HCT116 (cell line): ENCODE data around the gene EPS8. TPM values are rescaled to one million over a fixed set of nuclear protein-coding genes. Genes with fewer than 3 reads are reported as not detected.

Experiments used
- ATAC-seq: fragments of 200-7000 bp; cut with Tn5 transposase; 2 replicates; pipeline ENCODE4 v1.9.1; 2020; ENCODE audit warnings: mild to moderate bottlenecking, moderate library complexity
- BruUV-seq: library from RNA; stranded (reverse); fragments of 400-500 nt; replicated peaks from 2 replicates; lab custom pipeline; 2021; lab: Mats Ljungman, UMichigan
- CTCF ChIA-PET: fragments of 300-600 bp; sonication (Branson Sonifier 250); formaldehyde crosslinking; loops from one replicate; lab custom pipeline; 2021; ENCODE audit warnings: antibody characterized with exemption; lab: Charles Lee
- POLR2A ChIA-PET: fragments of 300-600, 350-600 bp; sonication (Branson Sonifier 250); formaldehyde crosslinking; loops from one replicate; lab custom pipeline; 2021; ENCODE audit warnings: antibody characterized with exemption; lab: Charles Lee
- RAD21 ChIA-PET, 2 experiments: fragments of 300-600 bp; sonication (Branson Sonifier 250); formaldehyde crosslinking; loops; one replicate each; lab custom pipeline; 2023; ENCODE audit warnings: low total read pairs in 2 of 2; ENCODE audit not compliant: uncharacterized antibody in 2 of 2, unreplicated experiment in 2 of 2, low non-redundant PET in 1 of 2; lab: Charles Lee
- DNase-seq: peaks from one replicate; pipeline ENCODE4 v3.0.0-alpha.2; 2010; ENCODE audit warnings: low read depth, low spot score
- H2AFZ ChIP-seq: fragments of 200-600 bp; shearing (Covaris generic), sonication (generic); 2 replicates; pipeline ENCODE4 v1.6.1; 2017; ENCODE audit warnings: low read depth, mixed run types, mixed read lengths, antibody characterized with exemption, low read length; ENCODE audit not compliant: poor library complexity, severe bottlenecking
- H3K27ac ChIP-seq: 2 replicates; pipeline ENCODE4 v1.5.1; 2012; ENCODE audit warnings: low read depth, low read length
- H3K27me3 ChIP-seq: fragments of 200-600 bp; sonication (generic); 2 replicates; pipeline ENCODE4 v1.6.1; 2016; ENCODE audit warnings: mixed run types, low read length, mixed read lengths; ENCODE audit not compliant: insufficient read depth
- H3K36me3 ChIP-seq, 2 experiments: fragments of 200-500 bp in 1 of 2; fragments of 200-600 bp in 1 of 2; sonication (Bioruptor generic) in 1 of 2; sonication (generic) in 1 of 2; 2 replicates each; pipeline versions ENCODE4 v1.5.1 to v1.6.1; 2014 to 2016; ENCODE audit warnings: low read length in 2 of 2, inconsistent platforms in 1 of 2, mixed read lengths in 1 of 2, mixed run types in 1 of 2; ENCODE audit not compliant: insufficient read depth in 2 of 2, control insufficient read depth in 1 of 2
- H3K4me1 ChIP-seq, 2 experiments: fragments of 200-600 bp in 1 of 2; sonication (generic) in 1 of 2; 2 replicates each; pipeline versions ENCODE4 v1.5.1 to v1.6.1; 2012 to 2017; ENCODE audit warnings: low read length in 2 of 2, inconsistent platforms in 1 of 2, mild to moderate bottlenecking in 1 of 2, mixed read lengths in 1 of 2, mixed run types in 1 of 2, moderate library complexity in 1 of 2; ENCODE audit not compliant: insufficient read depth in 2 of 2, control insufficient read depth in 1 of 2
- H3K4me2 ChIP-seq: fragments of 200-600 bp; sonication (generic); 2 replicates; pipeline ENCODE4 v1.6.1; 2017; ENCODE audit warnings: mixed run types, low read length, mixed read lengths
- H3K4me3 ChIP-seq, 2 experiments: fragments of 200-600 bp in 1 of 2; sonication (generic) in 1 of 2; replicated peaks in 1 of 2; 2 replicates each; pipeline ENCODE4 v1.5.1; 2011 to 2016; ENCODE audit warnings: low read length in 2 of 2, control low read depth in 1 of 2, low read depth in 1 of 2, mild to moderate bottlenecking in 1 of 2, mixed read lengths in 1 of 2, mixed run types in 1 of 2
- H3K79me2 ChIP-seq: fragments of 200-600 bp; sonication (generic); 2 replicates; pipeline ENCODE4 v1.6.1; 2017; ENCODE audit warnings: mild to moderate bottlenecking, mixed run types, low read length, moderate library complexity, mixed read lengths; ENCODE audit not compliant: insufficient read depth
- H3K9ac ChIP-seq: fragments of 200-600 bp; sonication (generic); 2 replicates; pipeline ENCODE4 v1.6.1; 2016; ENCODE audit warnings: low read length, mixed read lengths
- H3K9me2 ChIP-seq: fragments of 200-600 bp; sonication (generic), shearing (Covaris generic); 2 replicates; pipeline ENCODE4 v1.6.1; 2017; ENCODE audit warnings: mixed run types, mild to moderate bottlenecking, moderate library complexity; ENCODE audit not compliant: insufficient read depth
- H3K9me3 ChIP-seq, 2 experiments: fragments of 200-500 bp in 1 of 2; fragments of 200-600 bp in 1 of 2; sonication (Bioruptor generic) in 1 of 2; sonication (generic) in 1 of 2; 2 replicates each; pipeline ENCODE4 v1.6.1; 2014 to 2017; ENCODE audit warnings: low read length in 2 of 2, mixed read lengths in 2 of 2, inconsistent platforms in 1 of 2, low read depth in 1 of 2, mild to moderate bottlenecking in 1 of 2, mixed run types in 1 of 2, moderate library complexity in 1 of 2; ENCODE audit not compliant: control insufficient read depth in 1 of 2, insufficient read depth in 1 of 2
- H4K20me1 ChIP-seq: fragments of 200-600 bp; sonication (generic), shearing (Covaris generic); 2 replicates; pipeline ENCODE4 v1.6.1; 2017; ENCODE audit warnings: mixed run types, mild to moderate bottlenecking, moderate library complexity; ENCODE audit not compliant: insufficient read depth
- ATF3 ChIP-seq: IDR thresholded peaks from 2 replicates; pipeline ENCODE4 v1.6.1; 2012
- CBX3 ChIP-seq: IDR thresholded peaks from 2 replicates; pipeline ENCODE4 v1.6.1; 2012; ENCODE audit warnings: low read depth
- CTCF ChIP-seq, 3 experiments: fragments of 200-600 bp in 1 of 3; sonication (generic) in 1 of 3; IDR thresholded peaks in 2 of 3; conservative IDR thresholded peaks in 1 of 3; 2 replicates each; pipeline ENCODE4 v1.5.1; 2012 to 2017; ENCODE audit warnings: low read depth in 2 of 3, low read length in 2 of 3, antibody characterized with exemption in 1 of 3, borderline replicate concordance in 1 of 3, control low read depth in 1 of 3, mild to moderate bottlenecking in 1 of 3, mixed read lengths in 1 of 3, mixed run types in 1 of 3, moderate library complexity in 1 of 3; ENCODE audit not compliant: insufficient read depth in 1 of 3
- EGR1 ChIP-seq: IDR thresholded peaks from 2 replicates; pipeline ENCODE4 v1.6.1; 2012; ENCODE audit warnings: low read depth
- EZH2 ChIP-seq: fragments of 200-600 bp; sonication (generic); IDR thresholded peaks from 2 replicates; pipeline ENCODE4 v1.6.1; 2017; ENCODE audit warnings: antibody characterized with exemption, mixed run types
- EZH2phosphoT487 ChIP-seq: fragments of 200-600 bp; IDR thresholded peaks from 2 replicates; pipeline ENCODE4 v1.6.1; 2018; ENCODE audit warnings: antibody characterized with exemption, borderline replicate concordance
- FOSL1 ChIP-seq: IDR thresholded peaks from 2 replicates; pipeline ENCODE4 v1.6.1; 2012; ENCODE audit warnings: low read depth
- JUND ChIP-seq: IDR thresholded peaks from 2 replicates; pipeline ENCODE4 v1.6.1; 2012
- MAX ChIP-seq: IDR thresholded peaks from 2 replicates; pipeline ENCODE4 v1.6.1; 2012
- POLR2A ChIP-seq: IDR thresholded peaks from 2 replicates; pipeline ENCODE4 v1.7.0; 2011; ENCODE audit warnings: borderline replicate concordance; ENCODE audit not compliant: insufficient read depth, insufficient read length; ENCODE audit errors: extremely low read depth
- POLR2AphosphoS5 ChIP-seq: IDR thresholded peaks from 2 replicates; pipeline ENCODE4 v1.6.1; 2011; ENCODE audit warnings: mild to moderate bottlenecking, low read depth, low read length, moderate library complexity
- RAD21 ChIP-seq: IDR thresholded peaks from 2 replicates; pipeline ENCODE4 v1.6.1; 2012; ENCODE audit warnings: low read depth, mild to moderate bottlenecking
- SRF ChIP-seq: IDR thresholded peaks from 2 replicates; pipeline ENCODE4 v1.6.1; 2012; ENCODE audit warnings: low read depth
- TCF7L2 ChIP-seq: IDR thresholded peaks from 2 replicates; pipeline ENCODE4 v1.7.0; 2011; ENCODE audit warnings: borderline replicate concordance, inconsistent platforms; ENCODE audit not compliant: insufficient read depth, insufficient read length; ENCODE audit errors: extremely low read depth
- YY1 ChIP-seq: IDR thresholded peaks from 2 replicates; pipeline ENCODE4 v1.6.1; 2011; ENCODE audit warnings: low read length, low read depth, moderate library complexity, mild to moderate bottlenecking; ENCODE audit not compliant: insufficient replicate concordance; ENCODE audit errors: extremely low read depth
- ZFX ChIP-seq: fragments of 450-650 bp; IDR thresholded peaks from 2 replicates; pipeline ENCODE4 v1.6.1; 2017
- intact Hi-C: fragments of 100-400 bp; cut with micrococcal nuclease; formaldehyde crosslinking; loops from 2 replicates; pipeline ENCODE4 v1.10.0; 2022
- total RNA-seq: library from RNA; stranded (reverse); gene quantifications from one replicate; pipeline ENCODE4 v1.2.1, GENCODE V29; 2021; ENCODE audit not compliant: unreplicated experiment
- TF ChIP-seq, protein P1 (sequence below): IDR thresholded peaks from 2 replicates; pipeline ENCODE4 v1.6.1; 2012; ENCODE audit warnings: low read depth

Gene EPS8
- total RNA-seq, 1 experiment from 2014 or later = 49.9 TPM

GRCh38 chr12:15710860-15711510 is 78.2 kb downstream of the EPS8 start:
- no peak overlapping the region for H3K27ac ChIP-seq
- POLR2A ChIA-PET = no interaction called here
- H3K79me2 ChIP-seq = peaks cover 59% of the 10 kb centered on the region
- peaks cover 19 to 42% of the 10 kb centered on the region in 2 experiments; a peak in 3 of 4 replicates for H3K4me1 ChIP-seq
- no TSS peak for BruUV-seq
- H2AFZ ChIP-seq = no peak overlapping the region
- H4K20me1 ChIP-seq = no peaks in the 10 kb centered on the region
- DNase-seq (no peak), ATAC-seq (no peak)
- CTCF ChIA-PET = no interaction called here
- intact Hi-C loops = no loop called here
- no peak overlapping the region for H3K4me3 ChIP-seq
- no peaks in the 10 kb centered on the region for H3K36me3 ChIP-seq
- H3K9ac ChIP-seq = no peak overlapping the region
- no peak overlapping the region for H3K4me2 ChIP-seq
- TF ChIP-seq EZH2phosphoT487 = no peak
- no peak for TF ChIP-seq RAD21
- TF ChIP-seq CBX3 = no peak
- TF ChIP-seq TCF7L2 = no peak
- no peak for TF ChIP-seq FOSL1
- TF ChIP-seq MAX = no peak
- no peak for TF ChIP-seq POLR2AphosphoS5
- TF ChIP-seq, protein P1, sequence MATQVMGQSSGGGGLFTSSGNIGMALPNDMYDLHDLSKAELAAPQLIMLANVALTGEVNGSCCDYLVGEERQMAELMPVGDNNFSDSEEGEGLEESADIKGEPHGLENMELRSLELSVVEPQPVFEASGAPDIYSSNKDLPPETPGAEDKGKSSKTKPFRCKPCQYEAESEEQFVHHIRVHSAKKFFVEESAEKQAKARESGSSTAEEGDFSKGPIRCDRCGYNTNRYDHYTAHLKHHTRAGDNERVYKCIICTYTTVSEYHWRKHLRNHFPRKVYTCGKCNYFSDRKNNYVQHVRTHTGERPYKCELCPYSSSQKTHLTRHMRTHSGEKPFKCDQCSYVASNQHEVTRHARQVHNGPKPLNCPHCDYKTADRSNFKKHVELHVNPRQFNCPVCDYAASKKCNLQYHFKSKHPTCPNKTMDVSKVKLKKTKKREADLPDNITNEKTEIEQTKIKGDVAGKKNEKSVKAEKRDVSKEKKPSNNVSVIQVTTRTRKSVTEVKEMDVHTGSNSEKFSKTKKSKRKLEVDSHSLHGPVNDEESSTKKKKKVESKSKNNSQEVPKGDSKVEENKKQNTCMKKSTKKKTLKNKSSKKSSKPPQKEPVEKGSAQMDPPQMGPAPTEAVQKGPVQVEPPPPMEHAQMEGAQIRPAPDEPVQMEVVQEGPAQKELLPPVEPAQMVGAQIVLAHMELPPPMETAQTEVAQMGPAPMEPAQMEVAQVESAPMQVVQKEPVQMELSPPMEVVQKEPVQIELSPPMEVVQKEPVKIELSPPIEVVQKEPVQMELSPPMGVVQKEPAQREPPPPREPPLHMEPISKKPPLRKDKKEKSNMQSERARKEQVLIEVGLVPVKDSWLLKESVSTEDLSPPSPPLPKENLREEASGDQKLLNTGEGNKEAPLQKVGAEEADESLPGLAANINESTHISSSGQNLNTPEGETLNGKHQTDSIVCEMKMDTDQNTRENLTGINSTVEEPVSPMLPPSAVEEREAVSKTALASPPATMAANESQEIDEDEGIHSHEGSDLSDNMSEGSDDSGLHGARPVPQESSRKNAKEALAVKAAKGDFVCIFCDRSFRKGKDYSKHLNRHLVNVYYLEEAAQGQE = no peak
- TF ChIP-seq JUND = no peak
- no peak for TF ChIP-seq POLR2A
- TF ChIP-seq EZH2 = no peak
- no peak for TF ChIP-seq EGR1
- TF ChIP-seq YY1 = no peak
- TF ChIP-seq CTCF (IDR thresholded peaks at IDR 0.05 in 2 of 3, conservative IDR thresholded peaks at IDR 0.05 in 1 of 3; ENCODE audit: borderline replicate concordance in 1 of 3, insufficient read depth in 1 of 3, low read depth in 2 of 3, low read length in 2 of 3) = no peak
- no peak for TF ChIP-seq ATF3
- no peak for TF ChIP-seq ZFX
- no peak for TF ChIP-seq SRF
- no peaks in the 10 kb centered on the region for H3K9me3 ChIP-seq
- H3K9me2 ChIP-seq = no peaks in the 10 kb centered on the region
- RAD21 ChIA-PET = no interaction called here
- no peaks in the 10 kb centered on the region for H3K27me3 ChIP-seq
